Stimulated activated naive CD4-positive, alpha-beta T cell treated with Interleukin-2 at 50 U/mL for 16 hours (primary cell): ENCODE results near the gene ADGRV1.
A peak's percentile ranks its signal among the peaks of the same experiment; 100 is the strongest.

Experiments used
- DNase-seq: peaks from one replicate; lab custom pipeline; 2025; lab: John Stamatoyannopoulos, UW

The ADGRV1 gene

GRCh38 chr5:91139572-91140200, 581.1 kb downstream of the ADGRV1 start:
- DNase-seq = no peak

GRCh38 chr5:91140657-91141056, 582.1 kb downstream of the ADGRV1 start:
- DNase-seq = no peak

GRCh38 chr5:91141642-91142041, 583.0 kb downstream of the ADGRV1 start:
- no peak for DNase-seq

- no peak for DNase-seq
These were observed 583.8 kb downstream of the ADGRV1 start for GRCh38 chr5:91142386-91142785.

GRCh38 chr5:91142819-91143218, 584.2 kb downstream of the ADGRV1 start:
- DNase-seq = no peak

GRCh38 chr5:91143840-91144239, 585.2 kb downstream of the ADGRV1 start:
- DNase-seq = no peak

GRCh38 chr5:91144491-91145332, 586.1 kb downstream of the ADGRV1 start:
- DNase-seq = no peak

GRCh38 chr5:91145333-91145620, 586.7 kb downstream of the ADGRV1 start:
- no peak for DNase-seq

- no peak for DNase-seq
These were observed 587.6 kb downstream of the ADGRV1 start for GRCh38 chr5:91146230-91146629.

- no peak for DNase-seq
These were observed 588.5 kb downstream of the ADGRV1 start for GRCh38 chr5:91146905-91147600.

GRCh38 chr5:91150234-91150633, 591.6 kb downstream of the ADGRV1 start:
- DNase-seq = no peak

GRCh38 chr5:91150636-91151035, 592.0 kb downstream of the ADGRV1 start:
- DNase-seq = no peak

GRCh38 chr5:91151947-91152346, 593.4 kb downstream of the ADGRV1 start:
- no peak for DNase-seq

GRCh38 chr5:91154338-91154737, 595.7 kb downstream of the ADGRV1 start:
- no peak for DNase-seq

GRCh38 chr5:91155274-91155673, 596.7 kb downstream of the ADGRV1 start:
- no peak for DNase-seq

GRCh38 chr5:91156242-91156641, 597.6 kb downstream of the ADGRV1 start:
- DNase-seq = no peak

- DNase-seq = no peak
These were observed 599.4 kb downstream of the ADGRV1 start for GRCh38 chr5:91158011-91158410.

GRCh38 chr5:91159647-91160046, 601.0 kb downstream of the ADGRV1 start:
- DNase-seq = no peak

- DNase-seq = no peak
These were observed 602.2 kb downstream of the ADGRV1 start for GRCh38 chr5:91160714-91161285.

- DNase-seq = peak; percentile 62
These were observed 604.2 kb downstream of the ADGRV1 start for GRCh38 chr5:91162534-91163381.

GRCh38 chr5:91164424-91164823, 605.8 kb downstream of the ADGRV1 start:
- no peak for DNase-seq
